Activated naive CD4-positive, alpha-beta T cell treated with anti-CD3 and anti-CD28 coated beads for 36 hours (primary cell): ENCODE results near the gene MTREX. TPM values are rescaled to one million over a fixed set of nuclear protein-coding genes. Genes with fewer than 3 reads are reported as not detected.

Experiments used
- CTCF ChIA-PET: fragments of 350-600 bp; sonication (Branson Sonifier 250); formaldehyde crosslinking; loops from one replicate; lab custom pipeline; 2021; ENCODE audit warnings: antibody characterized with exemption; lab: Charles Lee
- DNase-seq: peaks from one replicate; pipeline ENCODE4 v3.0.0-alpha.2; 2020
- H3K27ac Mint-ChIP-seq: one replicate; pipeline ENCODE4 v1.8.0; 2021; ENCODE audit warnings: mild to moderate bottlenecking, mixed read lengths
- H3K27me3 Mint-ChIP-seq: one replicate; pipeline ENCODE4 v1.8.0; 2021; ENCODE audit warnings: low read depth, mixed read lengths
- H3K36me3 Mint-ChIP-seq: one replicate; pipeline ENCODE4 v1.8.0; 2021; ENCODE audit warnings: low read depth, mixed read lengths
- H3K4me1 Mint-ChIP-seq: one replicate; pipeline ENCODE4 v1.8.0; 2021; ENCODE audit warnings: low read depth, mixed read lengths
- H3K4me3 Mint-ChIP-seq: one replicate; pipeline ENCODE4 v1.8.0; 2021; ENCODE audit warnings: mild to moderate bottlenecking, moderate library complexity, mixed read lengths
- H3K9me3 Mint-ChIP-seq: one replicate; pipeline ENCODE4 v1.8.0; 2021; ENCODE audit warnings: mixed read lengths
- intact Hi-C: fragments of 100-400 bp; cut with micrococcal nuclease; formaldehyde crosslinking; loops from one replicate; pipeline ENCODE4 v1.15.1; 2023
- total RNA-seq, 2 experiments: library from RNA; stranded (reverse); gene quantifications; one replicate each; pipeline ENCODE4 v1.2.3, GENCODE V29; 2021

The MTREX gene
- 10 to 100 TPM; 76.1 to 79.7 TPM for total RNA-seq

DNA sequence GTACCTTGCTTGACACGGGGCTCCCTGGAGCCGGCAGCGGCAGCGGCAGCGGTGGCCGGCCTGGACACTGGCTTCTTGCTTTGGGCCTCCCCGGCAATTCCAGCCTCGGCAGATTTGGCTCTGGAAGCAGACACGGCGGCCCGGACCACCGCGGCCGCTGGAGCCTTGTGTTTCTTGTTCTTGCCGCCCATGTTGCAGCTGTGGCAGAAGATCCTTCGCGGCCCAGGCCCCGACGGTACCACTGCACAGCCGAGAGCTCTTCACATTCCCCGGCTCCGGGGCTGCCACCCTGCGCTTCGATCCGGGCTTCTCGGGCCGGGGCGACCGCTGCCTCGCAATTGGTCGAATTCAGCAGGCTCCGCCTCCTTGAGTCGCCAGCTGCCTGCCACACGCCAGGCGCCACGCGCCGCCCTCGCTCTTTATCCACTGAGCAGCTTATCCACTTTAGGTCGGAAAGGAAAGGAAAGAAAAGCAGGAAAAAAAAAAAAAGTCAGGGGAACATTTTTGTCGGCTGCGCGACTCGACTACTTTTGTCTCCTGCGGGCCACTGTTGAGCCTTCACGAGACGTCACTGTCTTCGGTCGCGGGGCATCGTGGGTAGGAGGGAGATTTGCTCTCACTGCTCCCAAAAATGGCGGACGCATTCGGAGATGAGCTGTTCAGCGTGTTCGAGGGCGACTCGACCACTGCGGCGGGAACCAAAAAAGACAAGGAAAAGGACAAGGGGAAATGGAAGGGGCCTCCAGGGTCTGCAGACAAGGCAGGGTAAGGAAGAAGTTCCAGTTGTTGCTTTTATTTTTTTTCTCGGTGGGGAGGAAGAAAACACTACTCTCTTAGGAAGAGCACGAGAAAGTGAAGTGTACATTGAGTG is at the start of gene MTREX, which contains the start of gene DHX29:
TSS of gene MTREX (plus strand) at position 607 of the 871 bp plus-strand sequence. CDS start at position 632, 25 bp downstream.
TSS of gene DHX29 (minus strand) at position 312 of the 871 bp plus-strand sequence. CDS start at position 191, 121 bp downstream.
- peaks cover 33% of the 10 kb centered on the region for H3K4me1 Mint-ChIP-seq
- H3K4me3 Mint-ChIP-seq = no peak within 1 kb of the TSS
- intact Hi-C loops = loop anchor here (1.0 to 10.0 kb wide), 6 partner anchors 31 to 993 kb away; partner anchors contain the start of gene ARL15
- peak; percentile 94 for DNase-seq
- CTCF ChIA-PET = interaction anchor here (0.6 to 1.4 kb wide), 6 partner anchors 10 to 1651 kb away, joined by 3 to 4 read pairs (median 3); no protein-coding TSS in a partner anchor
- peaks cover 3% of the 10 kb centered on the region for H3K9me3 Mint-ChIP-seq
- no peaks in the 10 kb centered on the region for H3K27me3 Mint-ChIP-seq
- H3K36me3 Mint-ChIP-seq = peaks cover 17% of the 10 kb centered on the region
- no peak within 1 kb of the TSS for H3K27ac Mint-ChIP-seq

DNA sequence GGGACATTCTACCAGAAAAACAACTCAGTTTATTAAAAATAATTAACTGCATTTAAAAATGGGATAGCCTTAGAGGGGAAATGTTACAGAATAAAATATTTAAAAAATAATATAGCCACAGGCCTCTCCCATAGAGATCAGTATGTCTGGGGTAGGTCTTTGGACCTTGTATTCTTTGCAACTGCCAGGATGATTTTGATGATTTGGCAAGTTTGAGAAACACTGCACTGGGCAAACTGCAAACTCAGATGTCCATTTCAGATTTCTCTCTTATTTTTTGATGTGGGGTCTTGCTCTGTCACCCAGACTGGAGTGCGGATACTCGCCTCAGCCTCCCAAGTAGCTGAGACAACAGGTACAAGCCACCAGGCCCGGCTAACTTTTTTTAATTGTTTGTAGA is 49.5 kb upstream of the MTREX start:
- no peaks in the 10 kb centered on the region for H3K4me1 Mint-ChIP-seq
- no peaks in the 10 kb centered on the region for H3K9me3 Mint-ChIP-seq
- H3K36me3 Mint-ChIP-seq = peaks cover 19% of the 10 kb centered on the region
- DNase-seq = no peak
- CTCF ChIA-PET = interaction anchor here (0.8 kb wide), 1 partner anchor 32 kb away, joined by 3 read pairs; no protein-coding TSS in a partner anchor
- no peaks in the 10 kb centered on the region for H3K27me3 Mint-ChIP-seq
- intact Hi-C loops = no loop called here
- no peak overlapping the region for H3K4me3 Mint-ChIP-seq
- H3K27ac Mint-ChIP-seq = no peak overlapping the region

DNA sequence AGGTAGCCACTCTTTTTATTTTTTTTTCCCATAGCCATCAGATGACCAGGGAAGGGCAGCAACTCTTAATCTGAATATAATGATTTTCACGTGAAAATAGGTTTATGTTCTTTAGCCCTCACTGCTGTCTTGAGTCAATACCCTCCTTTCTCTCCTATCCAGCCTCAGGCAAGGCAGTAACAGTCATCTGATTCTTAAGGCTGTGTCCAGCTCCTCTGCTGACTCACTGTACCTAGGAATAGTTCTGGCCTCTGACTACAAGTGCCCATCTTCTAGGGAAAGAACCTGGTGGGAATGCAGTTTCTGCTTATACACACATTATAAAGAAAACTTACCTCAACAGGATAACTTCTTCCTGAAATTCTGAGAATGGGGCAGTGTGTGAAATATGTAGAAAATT is 31.0 kb upstream of the MTREX start:
- CTCF ChIA-PET = no interaction called here
- H3K36me3 Mint-ChIP-seq = peaks cover 38% of the 10 kb centered on the region
- no peak overlapping the region for H3K4me3 Mint-ChIP-seq
- H3K27ac Mint-ChIP-seq = no peak overlapping the region
- no peaks in the 10 kb centered on the region for H3K4me1 Mint-ChIP-seq
- intact Hi-C loops = no loop called here
- H3K27me3 Mint-ChIP-seq = no peaks in the 10 kb centered on the region
- DNase-seq = no peak
- H3K9me3 Mint-ChIP-seq = no peaks in the 10 kb centered on the region

DNA sequence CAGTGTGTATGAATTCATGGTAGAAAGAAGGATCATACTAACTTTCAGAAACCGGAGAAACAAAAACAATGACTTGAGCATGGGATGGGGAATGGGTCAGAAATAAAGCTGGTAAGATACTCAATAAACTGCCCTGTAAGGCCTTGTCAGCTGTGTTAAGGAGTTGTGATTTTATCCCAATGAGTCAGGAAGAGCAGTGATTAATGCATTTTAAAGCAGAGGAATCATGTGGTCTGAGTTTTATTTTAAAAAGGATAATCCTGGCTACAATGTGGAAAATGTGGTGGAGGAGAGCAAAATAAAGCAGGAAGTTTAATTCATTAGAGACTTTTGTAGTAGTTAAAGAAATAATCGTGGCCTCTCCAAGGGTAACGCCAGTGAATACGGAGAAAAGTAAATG is 29.0 kb upstream of the MTREX start:
- Mint-ChIP-seq H3K9me3 (no peaks in the 10 kb centered on the region), H3K4me3 (no peak overlapping the region), H3K36me3 (peaks cover 39% of the 10 kb centered on the region), H3K27ac (no peak overlapping the region), H3K27me3 (no peaks in the 10 kb centered on the region), H3K4me1 (no peaks in the 10 kb centered on the region)
- intact Hi-C loops = no loop called here
- DNase-seq = no peak
- CTCF ChIA-PET = interaction anchor here (0.6 kb wide), 1 partner anchor 29 kb away, joined by 3 read pairs; the partner anchor contains the start of gene DHX29

DNA sequence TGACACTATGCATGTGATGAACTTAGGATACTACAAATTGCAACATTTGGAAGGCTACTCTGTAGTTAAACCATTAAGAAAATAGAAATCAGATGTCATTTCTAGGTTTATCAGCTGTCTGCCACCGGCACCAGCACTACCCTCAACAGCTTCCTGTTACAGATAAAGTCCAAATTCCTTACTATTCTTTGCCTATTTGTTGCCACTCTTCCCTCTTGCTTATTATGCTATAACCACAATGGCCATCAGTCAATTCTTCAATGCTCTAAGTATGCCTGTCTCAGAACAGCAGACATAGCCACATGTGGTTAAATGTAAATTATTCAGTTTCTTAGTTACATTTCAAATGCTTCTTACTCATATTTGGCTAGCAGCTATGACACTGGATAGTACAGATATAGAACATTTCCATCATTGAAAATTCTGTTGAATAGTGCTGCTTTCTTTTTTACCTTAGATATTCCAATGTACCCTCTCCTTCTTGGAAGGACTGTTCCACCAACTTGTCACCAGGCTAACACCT is 21.3 kb upstream of the MTREX start:
- no peak overlapping the region for H3K4me3 Mint-ChIP-seq
- no peak overlapping the region for H3K27ac Mint-ChIP-seq
- H3K27me3 Mint-ChIP-seq = no peaks in the 10 kb centered on the region
- intact Hi-C loops = no loop called here
- no peak for DNase-seq
- no peaks in the 10 kb centered on the region for H3K4me1 Mint-ChIP-seq
- H3K9me3 Mint-ChIP-seq = no peaks in the 10 kb centered on the region
- peaks cover 21% of the 10 kb centered on the region for H3K36me3 Mint-ChIP-seq
- CTCF ChIA-PET = interaction anchor here (0.7 to 1.2 kb wide), 2 partner anchors 60 to 100 kb away, joined by 3 to 4 read pairs; no protein-coding TSS in a partner anchor

DNA sequence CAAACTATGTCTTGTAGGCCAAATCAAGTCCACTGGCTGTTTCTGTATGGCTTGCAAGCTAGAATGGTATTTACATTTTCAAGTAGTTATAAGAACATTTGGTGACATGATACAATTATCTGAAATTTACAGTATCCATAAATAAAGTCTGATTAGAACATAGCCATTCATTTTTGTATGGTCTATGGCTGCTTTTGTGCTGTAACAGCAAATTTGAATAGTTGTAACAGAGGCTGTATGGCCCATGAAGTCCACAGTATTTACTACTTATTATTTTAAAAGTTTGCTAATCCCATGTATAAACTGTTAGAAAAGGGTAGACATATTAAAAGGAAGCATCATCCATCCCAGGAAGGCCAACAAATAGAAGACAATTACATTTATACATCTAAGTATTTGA is 18.0 kb upstream of the MTREX start:
- no peak overlapping the region for H3K27ac Mint-ChIP-seq
- H3K4me1 Mint-ChIP-seq = no peaks in the 10 kb centered on the region
- H3K9me3 Mint-ChIP-seq = no peaks in the 10 kb centered on the region
- intact Hi-C loops = no loop called here
- DNase-seq = no peak
- H3K4me3 Mint-ChIP-seq = no peak overlapping the region
- H3K27me3 Mint-ChIP-seq = no peaks in the 10 kb centered on the region
- H3K36me3 Mint-ChIP-seq = peaks cover 22% of the 10 kb centered on the region
- CTCF ChIA-PET = no interaction called here

DNA sequence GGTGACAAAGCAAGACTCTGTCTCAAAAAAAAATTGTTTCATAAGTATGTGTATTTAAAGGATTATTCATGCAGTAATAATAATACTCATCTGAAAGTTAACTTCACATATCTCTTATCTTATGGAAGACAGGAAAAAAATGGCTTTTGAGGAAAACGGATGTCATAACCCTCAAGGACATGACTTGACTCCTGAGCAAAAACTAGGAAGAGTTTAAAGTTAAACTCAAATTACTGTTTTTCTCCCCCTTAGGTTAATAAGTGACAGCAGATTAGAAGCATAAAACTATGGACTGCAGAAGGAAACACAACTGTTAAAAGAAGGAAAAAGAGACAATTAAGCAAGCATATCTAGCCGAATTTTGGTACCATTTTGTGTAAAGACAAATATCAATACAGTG is 16.8 kb upstream of the MTREX start:
- Mint-ChIP-seq H3K4me3 (no peak overlapping the region), H3K27me3 (no peaks in the 10 kb centered on the region), H3K9me3 (no peaks in the 10 kb centered on the region), H3K36me3 (peaks cover 30% of the 10 kb centered on the region), H3K27ac (no peak overlapping the region), H3K4me1 (no peaks in the 10 kb centered on the region)
- CTCF ChIA-PET = no interaction called here
- intact Hi-C loops = no loop called here
- no peak for DNase-seq

DNA sequence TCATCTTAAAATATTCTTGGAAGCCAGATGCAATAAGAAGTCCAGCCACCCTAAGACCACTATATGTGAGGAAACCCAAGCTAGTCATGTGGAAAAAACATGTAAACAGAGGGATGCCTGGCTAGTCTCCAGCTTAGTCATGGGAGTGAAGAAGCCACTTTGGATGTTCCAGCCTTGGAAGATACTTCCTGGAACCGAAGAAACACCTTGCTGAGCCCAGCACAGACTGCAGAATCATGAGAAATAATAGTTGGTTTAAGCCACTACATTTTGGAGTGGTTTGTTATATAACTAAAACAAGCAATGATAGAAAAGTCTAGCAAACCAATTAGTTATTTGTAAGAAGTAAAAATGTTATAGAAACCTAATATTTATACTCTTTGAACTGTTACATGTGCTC is 12.9 kb upstream of the MTREX start:
- intact Hi-C loops = no loop called here
- DNase-seq = no peak
- peaks cover 25% of the 10 kb centered on the region for H3K36me3 Mint-ChIP-seq
- no peak overlapping the region for H3K27ac Mint-ChIP-seq
- H3K9me3 Mint-ChIP-seq = no peaks in the 10 kb centered on the region
- no peaks in the 10 kb centered on the region for H3K4me1 Mint-ChIP-seq
- no peaks in the 10 kb centered on the region for H3K27me3 Mint-ChIP-seq
- no peak overlapping the region for H3K4me3 Mint-ChIP-seq
- CTCF ChIA-PET = no interaction called here

DNA sequence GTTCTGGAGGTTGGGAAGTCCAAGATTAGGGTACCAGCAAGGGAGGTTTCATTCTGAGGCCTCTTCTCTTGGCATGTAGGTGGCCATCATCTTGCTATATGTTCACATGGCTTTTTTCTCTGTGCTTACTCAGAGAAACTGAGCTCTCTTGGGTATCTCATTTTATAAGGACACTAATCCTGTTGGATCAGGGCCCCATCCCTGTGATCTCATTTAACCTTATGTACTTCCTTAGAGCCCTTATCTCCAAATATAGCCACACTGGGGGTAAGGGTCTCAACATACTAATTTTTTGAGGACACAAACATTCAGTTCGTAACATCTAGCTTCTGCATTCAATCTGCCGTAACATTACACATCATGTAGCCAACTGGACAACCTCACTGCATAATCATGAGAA is 6.9 kb upstream of the MTREX start:
- H3K4me1 Mint-ChIP-seq = peaks cover 14% of the 10 kb centered on the region
- intact Hi-C loops = loop anchor here (10.0 kb wide), 1 partner anchor 986 kb away; the partner anchor contains the start of gene ARL15
- no peak overlapping the region for H3K27ac Mint-ChIP-seq
- no peak overlapping the region for H3K4me3 Mint-ChIP-seq
- H3K9me3 Mint-ChIP-seq = peaks cover 3% of the 10 kb centered on the region
- CTCF ChIA-PET = interaction anchor here (0.9 kb wide), 1 partner anchor 67 kb away, joined by 3 read pairs; no protein-coding TSS in a partner anchor
- H3K27me3 Mint-ChIP-seq = no peaks in the 10 kb centered on the region
- DNase-seq = no peak
- H3K36me3 Mint-ChIP-seq = peaks cover 18% of the 10 kb centered on the region

DNA sequence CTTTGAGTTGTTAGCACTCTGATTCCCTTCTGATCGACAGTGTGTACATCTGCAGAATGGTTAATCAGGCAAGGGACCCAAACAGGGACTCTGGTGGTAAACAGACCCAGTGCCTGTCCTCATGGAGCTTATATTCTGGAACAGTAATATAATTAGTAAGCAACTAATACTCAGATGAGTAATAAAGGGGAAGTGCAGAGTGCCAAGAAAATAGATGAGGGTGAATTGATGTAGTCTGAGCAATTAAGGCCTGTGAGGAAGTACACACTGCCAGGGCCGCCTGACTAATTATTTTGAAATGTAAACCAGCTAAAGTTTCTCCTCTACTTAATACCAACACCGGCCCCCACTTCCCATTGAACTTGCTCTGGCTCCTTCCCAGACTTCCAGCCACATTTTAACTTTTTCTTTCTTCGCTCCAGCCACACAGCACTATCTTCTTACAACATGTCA is 4.5 kb upstream of the MTREX start:
- H3K4me3 Mint-ChIP-seq = no peak overlapping the region
- no peak for DNase-seq
- peaks cover 3% of the 10 kb centered on the region for H3K9me3 Mint-ChIP-seq
- H3K27me3 Mint-ChIP-seq = no peaks in the 10 kb centered on the region
- H3K36me3 Mint-ChIP-seq = peaks cover 17% of the 10 kb centered on the region
- CTCF ChIA-PET = interaction anchor here (1.0 kb wide), 1 partner anchor 131 kb away, joined by 3 read pairs; no protein-coding TSS in a partner anchor
- no peak overlapping the region for H3K27ac Mint-ChIP-seq
- intact Hi-C loops = loop anchor here (10.0 kb wide), 1 partner anchor 988 kb away; the partner anchor contains the start of gene ARL15
- H3K4me1 Mint-ChIP-seq = peaks cover 14% of the 10 kb centered on the region

DNA sequence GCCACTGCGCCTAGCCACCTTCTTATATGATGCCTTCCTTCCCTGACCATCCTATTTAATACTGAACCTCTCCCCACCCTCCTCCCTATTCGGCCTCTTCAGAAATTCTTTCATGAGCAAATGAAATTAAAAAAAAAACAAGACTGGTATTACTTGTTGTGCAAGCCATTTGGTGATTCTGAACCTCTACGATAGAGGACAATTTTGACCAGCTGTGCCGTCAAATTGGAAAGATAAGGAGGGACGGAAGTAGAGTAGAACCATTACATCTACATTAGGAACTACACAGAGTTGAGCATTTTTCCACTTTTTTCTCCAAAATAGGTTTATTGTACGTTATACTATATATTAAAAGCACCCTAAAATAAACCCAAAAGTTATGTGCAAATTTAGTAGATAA is 3.2 kb upstream of the MTREX start:
- H3K4me1 Mint-ChIP-seq = peaks cover 14% of the 10 kb centered on the region
- no peak overlapping the region for H3K4me3 Mint-ChIP-seq
- CTCF ChIA-PET = interaction anchor here (0.6 kb wide), 1 partner anchor 70 kb away, joined by 3 read pairs; no protein-coding TSS in a partner anchor
- H3K9me3 Mint-ChIP-seq = peaks cover 3% of the 10 kb centered on the region
- H3K36me3 Mint-ChIP-seq = peaks cover 16% of the 10 kb centered on the region
- H3K27ac Mint-ChIP-seq = no peak overlapping the region
- no peak for DNase-seq
- no peaks in the 10 kb centered on the region for H3K27me3 Mint-ChIP-seq
- intact Hi-C loops = loop anchor here (10.0 kb wide), 1 partner anchor 990 kb away; the partner anchor contains the start of gene ARL15

DNA sequence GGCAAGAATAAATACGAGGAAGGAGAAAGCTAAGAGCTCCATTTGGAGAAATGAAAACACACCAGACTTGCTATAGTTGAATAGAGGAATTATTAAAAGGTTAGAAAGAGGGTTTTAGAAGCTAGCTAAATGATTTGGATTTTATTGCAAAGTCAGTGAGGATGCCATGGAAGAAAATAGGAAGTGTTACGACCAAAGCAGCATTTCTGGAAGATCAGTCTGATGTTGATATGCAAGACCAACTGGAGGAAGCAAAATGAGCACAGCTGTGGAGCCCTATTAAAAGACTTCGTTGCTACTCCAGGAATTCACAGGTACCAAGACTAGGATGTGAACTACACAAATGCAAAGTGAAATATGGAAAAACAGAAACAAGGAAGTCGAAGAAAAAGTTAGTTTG is 2.4 kb upstream of the MTREX start:
- Mint-ChIP-seq H3K9me3 (peaks cover 3% of the 10 kb centered on the region), H3K27me3 (no peaks in the 10 kb centered on the region), H3K36me3 (peaks cover 16% of the 10 kb centered on the region), H3K27ac (no peak overlapping the region), H3K4me3 (no peak overlapping the region), H3K4me1 (peaks cover 16% of the 10 kb centered on the region)
- no peak for DNase-seq
- intact Hi-C loops = loop anchor here (5.0 to 10.0 kb wide), 2 partner anchors 562 to 991 kb away; partner anchors contain the start of gene ARL15
- CTCF ChIA-PET = interaction anchor here (0.6 kb wide), 1 partner anchor 71 kb away, joined by 3 read pairs; no protein-coding TSS in a partner anchor
